ENCODE data around the gene CHPT1.
A peak's percentile ranks its signal among the peaks of the same experiment; 100 is the strongest.

CHPT1 gene

DNA sequence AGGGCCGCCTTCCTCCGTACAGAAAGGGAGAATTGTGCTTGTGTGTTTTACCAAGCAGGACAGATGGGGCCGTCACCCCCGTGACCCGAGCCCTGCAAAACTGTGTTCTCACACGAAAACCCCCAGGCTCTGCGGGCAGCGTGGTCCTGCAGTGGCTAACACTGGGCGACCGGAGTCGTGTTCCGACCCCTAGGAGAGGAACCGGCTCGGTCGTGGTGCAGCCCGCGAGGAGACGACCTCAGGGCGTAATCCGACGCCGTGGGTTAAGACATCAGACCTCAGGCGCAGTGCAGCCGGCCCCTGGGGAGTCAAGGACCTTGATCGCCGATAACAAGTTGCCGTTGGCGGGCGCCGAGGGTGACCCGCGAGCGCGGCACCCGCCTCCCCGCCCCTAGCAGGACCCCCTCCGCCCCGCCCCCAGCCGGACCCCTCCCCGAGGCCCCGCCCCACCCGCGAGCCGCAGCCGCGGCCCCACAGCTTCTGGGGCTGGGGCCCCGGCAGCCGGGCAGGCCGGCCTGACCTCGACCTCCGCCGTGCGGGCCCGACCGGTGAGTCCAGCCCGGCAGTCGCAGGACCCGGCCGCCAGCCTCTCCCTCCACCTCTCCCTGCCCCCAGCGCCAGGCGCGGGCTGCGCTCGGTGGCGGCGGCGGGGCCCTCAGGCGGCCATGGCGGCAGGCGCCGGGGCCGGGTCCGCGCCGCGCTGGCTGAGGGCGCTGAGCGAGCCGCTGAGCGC is at the start of gene CHPT1:
TSS of gene CHPT1 (plus strand) at position 444 of the 733 bp plus-strand sequence. CDS start at position 666, 222 bp downstream.
- H3K27ac ChIP-seq: peak within 1 kb of the TSS; percentile 98
- TF ChIP-seq, protein P1, sequence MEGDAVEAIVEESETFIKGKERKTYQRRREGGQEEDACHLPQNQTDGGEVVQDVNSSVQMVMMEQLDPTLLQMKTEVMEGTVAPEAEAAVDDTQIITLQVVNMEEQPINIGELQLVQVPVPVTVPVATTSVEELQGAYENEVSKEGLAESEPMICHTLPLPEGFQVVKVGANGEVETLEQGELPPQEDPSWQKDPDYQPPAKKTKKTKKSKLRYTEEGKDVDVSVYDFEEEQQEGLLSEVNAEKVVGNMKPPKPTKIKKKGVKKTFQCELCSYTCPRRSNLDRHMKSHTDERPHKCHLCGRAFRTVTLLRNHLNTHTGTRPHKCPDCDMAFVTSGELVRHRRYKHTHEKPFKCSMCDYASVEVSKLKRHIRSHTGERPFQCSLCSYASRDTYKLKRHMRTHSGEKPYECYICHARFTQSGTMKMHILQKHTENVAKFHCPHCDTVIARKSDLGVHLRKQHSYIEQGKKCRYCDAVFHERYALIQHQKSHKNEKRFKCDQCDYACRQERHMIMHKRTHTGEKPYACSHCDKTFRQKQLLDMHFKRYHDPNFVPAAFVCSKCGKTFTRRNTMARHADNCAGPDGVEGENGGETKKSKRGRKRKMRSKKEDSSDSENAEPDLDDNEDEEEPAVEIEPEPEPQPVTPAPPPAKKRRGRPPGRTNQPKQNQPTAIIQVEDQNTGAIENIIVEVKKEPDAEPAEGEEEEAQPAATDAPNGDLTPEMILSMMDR (conservative IDR thresholded peaks at IDR 0.05): no peak

DNA sequence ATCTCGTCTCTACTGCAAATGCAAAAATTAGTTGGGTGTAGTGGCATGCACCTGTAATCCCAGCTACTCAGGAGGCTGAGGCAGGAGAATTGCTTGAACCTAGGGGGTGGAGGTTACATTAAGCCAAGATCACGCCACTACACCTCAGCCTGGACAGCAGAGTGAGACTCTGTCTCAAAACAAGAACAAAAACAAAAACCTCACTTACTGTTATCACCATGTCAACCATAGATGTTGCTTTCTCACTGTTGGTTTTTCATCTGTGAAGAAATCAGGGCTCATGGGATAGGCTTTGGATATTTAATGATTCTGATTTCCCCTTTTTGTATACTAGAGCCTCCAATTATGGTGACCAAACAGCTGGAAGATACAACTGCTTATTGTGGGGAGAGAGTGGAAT is 49.7 kb upstream of the CHPT1 start:
- no peak overlapping the region for H3K27ac ChIP-seq
- TF ChIP-seq, protein P1 (conservative IDR thresholded peaks at IDR 0.05): no peak

DNA sequence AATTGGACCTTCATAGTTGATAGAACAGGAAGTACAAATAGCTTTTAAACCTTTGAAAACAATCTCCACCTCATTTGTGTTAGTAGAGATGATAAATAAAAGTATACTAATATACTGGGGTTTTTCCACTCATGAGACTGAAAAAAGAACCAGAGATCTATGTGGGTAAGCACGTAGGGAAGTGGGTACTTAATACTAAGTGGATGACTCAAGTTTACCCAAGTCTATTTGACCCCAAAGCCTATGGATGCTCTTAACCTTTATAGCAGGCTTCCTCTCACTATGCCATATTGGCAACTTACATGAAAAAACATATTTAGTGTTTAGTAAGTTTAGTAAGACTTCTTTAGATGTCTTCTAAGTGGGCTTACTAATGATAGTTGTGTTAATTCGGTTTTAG is 49.2 kb upstream of the CHPT1 start:
- no peak overlapping the region for H3K27ac ChIP-seq
- TF ChIP-seq, protein P1 (conservative IDR thresholded peaks at IDR 0.05): no peak

DNA sequence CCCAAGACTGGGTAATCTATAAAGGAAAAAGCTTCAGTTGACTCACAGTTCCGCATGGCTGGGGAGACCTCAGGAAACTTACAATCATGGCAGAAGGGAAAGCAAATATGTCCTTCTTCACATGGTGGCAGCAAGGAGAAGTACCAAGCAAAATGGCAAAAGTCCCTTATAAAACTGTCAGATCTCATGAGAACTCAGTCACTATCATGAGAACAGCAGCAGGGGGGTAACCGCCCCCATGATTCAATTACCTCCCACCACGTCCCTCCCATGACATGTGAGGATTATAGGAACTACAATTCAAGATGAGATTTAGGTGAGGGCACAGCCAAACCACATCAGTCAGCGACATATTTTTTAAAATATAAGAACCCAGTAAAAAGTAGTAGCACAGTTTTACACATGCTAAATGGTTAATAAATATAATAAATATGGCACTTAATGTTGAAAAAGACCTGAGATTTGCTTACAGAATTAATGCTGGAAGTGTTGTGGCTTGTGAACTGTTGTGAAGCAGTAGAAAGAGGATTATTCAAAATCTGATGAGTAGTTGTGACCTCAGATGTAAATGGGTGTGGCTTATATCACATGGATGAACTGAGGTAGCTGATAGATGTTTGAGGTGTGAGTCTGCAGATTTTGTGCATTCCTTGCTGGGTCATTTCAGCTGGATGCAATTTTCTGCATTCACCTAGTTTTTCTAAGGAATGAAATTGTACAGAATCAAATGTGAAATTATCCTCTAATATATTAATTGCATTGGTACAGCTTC is 46.9 kb upstream of the CHPT1 start:
- H3K27ac ChIP-seq: no peak overlapping the region

DNA sequence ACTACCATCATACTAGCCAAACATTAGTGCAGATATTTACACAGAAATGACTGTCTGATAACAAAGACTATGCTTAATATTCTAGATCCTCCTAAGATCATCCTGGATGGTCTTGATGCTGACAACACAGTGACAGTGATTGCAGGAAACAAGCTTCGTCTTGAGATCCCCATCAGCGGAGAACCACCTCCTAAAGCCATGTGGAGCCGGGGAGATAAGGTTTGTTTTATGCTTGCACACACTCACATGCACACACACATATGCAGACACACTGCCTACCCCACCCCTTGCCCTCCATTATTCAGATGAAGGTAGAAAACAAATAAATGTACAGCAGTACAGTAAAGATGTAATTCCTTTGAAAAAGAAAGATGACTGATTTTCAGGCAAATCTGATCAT is 44.4 kb upstream of the CHPT1 start:
- TF ChIP-seq, protein P1 (conservative IDR thresholded peaks at IDR 0.05): no peak
- peak overlapping the region; percentile 33 for H3K27ac ChIP-seq

More for the DNA sequence above, 46.9 kb upstream of the CHPT1 start:
- TF ChIP-seq, protein P1 (conservative IDR thresholded peaks at IDR 0.05): no peak

DNA sequence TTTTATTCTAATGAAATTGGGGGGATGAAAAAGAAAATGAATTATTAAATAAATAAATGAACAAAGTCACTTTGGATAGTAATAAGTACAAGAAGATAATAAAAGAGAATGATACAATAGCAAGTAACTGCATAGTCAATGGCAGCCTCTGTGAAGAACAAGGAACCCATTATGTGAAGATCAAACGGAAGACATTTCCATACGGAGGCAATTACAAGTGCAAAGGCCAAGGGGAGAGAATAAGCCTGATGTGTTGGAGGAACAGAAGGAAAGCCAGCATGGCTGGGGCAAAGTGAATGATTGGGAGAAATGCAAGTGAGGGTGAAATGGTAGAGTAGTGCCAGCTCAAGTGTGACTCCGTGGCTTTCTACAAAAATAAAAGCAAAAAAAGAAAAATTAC is 43.9 kb upstream of the CHPT1 start:
- TF ChIP-seq, protein P1 (conservative IDR thresholded peaks at IDR 0.05): no peak
- H3K27ac ChIP-seq: no peak overlapping the region; the same call in 1 of the 2 replicates

DNA sequence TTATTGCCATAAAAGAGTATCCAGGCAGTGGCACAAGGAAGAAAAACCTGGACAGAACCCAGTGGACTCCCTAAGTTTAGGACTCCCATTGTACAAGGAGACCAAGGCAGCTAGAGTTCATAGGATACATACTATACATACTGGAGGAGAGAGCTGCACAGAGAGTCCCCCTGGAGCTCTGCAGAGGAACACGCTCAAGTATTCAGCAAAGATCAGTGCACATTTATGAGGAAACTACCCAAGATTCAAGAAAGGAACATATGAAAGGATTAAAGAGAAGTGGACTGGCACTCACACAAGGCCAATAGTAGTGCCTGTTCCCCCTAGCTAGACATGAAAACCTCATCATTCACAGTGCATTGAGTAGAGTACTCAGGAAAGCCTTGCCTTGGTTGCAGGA is 43.0 kb upstream of the CHPT1 start:
- TF ChIP-seq, protein P1 (conservative IDR thresholded peaks at IDR 0.05): no peak
- H3K27ac ChIP-seq: no peak overlapping the region
